Measurements from ENCODE around the gene DCUN1D5.

Gene DCUN1D5

GRCh38 chr11:103091801-103092524, at the start of gene DCUN1D5:
Gene DCUN1D5 (minus strand): TSS chr11:103092160. CDS start chr11:103091872, 288 bp downstream.
- Mint-ChIP-seq H3K4me3 (peak within 1 kb of the TSS; percentile 93 to 97), H3K4me1 (peaks cover 3 to 23% of the 10 kb centered on the region in 2 donors), H3K27me3 (peaks cover 18 to 24% of the 10 kb centered on the region in 2 donors), H3K36me3 (peaks cover 2 to 4% of the 10 kb centered on the region in 2 donors), H3K9me3 (no peaks in the 10 kb centered on the region), H3K27ac (peak within 1 kb of the TSS; percentile 96)
- peak; percentile 99 to 100 for ATAC-seq (replicated peaks)
- DNase-seq: peak; percentile 93

DNA sequence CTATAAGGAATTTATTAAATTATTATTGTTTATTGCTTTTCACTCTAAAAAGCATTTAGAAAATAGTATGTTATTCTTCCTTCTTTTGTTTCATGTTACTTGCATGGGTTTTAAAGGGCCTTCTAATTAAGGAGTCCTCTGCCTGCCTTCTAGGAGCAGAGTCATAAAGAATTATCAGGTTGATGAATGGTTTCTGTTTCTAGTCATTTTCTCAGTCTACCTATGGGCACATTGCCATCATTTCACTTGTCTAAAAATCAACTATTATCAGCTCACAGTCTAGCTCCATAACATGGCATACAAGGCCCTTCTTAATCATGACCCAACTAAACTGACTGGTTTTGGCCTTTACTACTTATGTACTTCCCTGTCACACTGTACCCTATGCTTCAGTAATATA, 33.5 kb upstream of the DCUN1D5 start:
- Mint-ChIP-seq H3K4me1 (no peaks in the 10 kb centered on the region), H3K4me3 (no peak overlapping the region), H3K36me3 (no peaks in the 10 kb centered on the region), H3K27me3 (no peaks in the 10 kb centered on the region), H3K9me3 (no peaks in the 10 kb centered on the region), H3K27ac (no peak overlapping the region)
- DNase-seq (no peak), ATAC-seq (replicated peaks) (no peak)

DNA sequence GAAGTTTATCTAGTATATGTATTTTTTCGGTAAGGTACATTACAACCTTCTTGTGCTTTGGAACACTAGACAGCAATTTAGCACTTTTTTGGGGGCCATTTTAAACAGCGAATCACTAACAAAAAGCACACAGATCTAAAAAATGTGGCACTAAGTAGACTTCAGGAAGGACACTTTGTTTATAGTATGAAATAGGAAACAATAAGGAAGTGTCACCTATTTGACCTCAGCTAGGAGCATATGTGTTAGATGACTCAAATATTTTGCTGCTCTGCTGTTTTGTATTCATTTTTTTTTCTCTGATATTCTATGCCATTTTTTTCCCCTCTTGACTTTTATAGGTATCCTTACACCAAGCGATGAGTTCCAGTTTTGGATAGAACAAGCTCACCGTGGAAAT, 22.9 kb upstream of the DCUN1D5 start:
- no peak overlapping the region for H3K4me3 Mint-ChIP-seq
- ATAC-seq (replicated peaks) (no peak), DNase-seq (no peak)
- H3K4me1 Mint-ChIP-seq: peaks cover 0 to under 1% of the 10 kb centered on the region in 2 donors
- no peak overlapping the region for H3K27ac Mint-ChIP-seq
- H3K36me3 Mint-ChIP-seq: no peaks in the 10 kb centered on the region
- no peaks in the 10 kb centered on the region for H3K9me3 Mint-ChIP-seq
- H3K27me3 Mint-ChIP-seq: no peaks in the 10 kb centered on the region

GRCh38 chr11:103112364-103112763, 20.4 kb upstream of the DCUN1D5 start:
- DNase-seq: no peak
- ATAC-seq (replicated peaks): no peak
- no peaks in the 10 kb centered on the region for H3K27me3 Mint-ChIP-seq
- peaks cover 5 to 9% of the 10 kb centered on the region in 2 donors for H3K4me1 Mint-ChIP-seq
- H3K27ac Mint-ChIP-seq: no peak overlapping the region
- H3K9me3 Mint-ChIP-seq: no peaks in the 10 kb centered on the region
- no peaks in the 10 kb centered on the region for H3K36me3 Mint-ChIP-seq
- no peak overlapping the region for H3K4me3 Mint-ChIP-seq

DNA sequence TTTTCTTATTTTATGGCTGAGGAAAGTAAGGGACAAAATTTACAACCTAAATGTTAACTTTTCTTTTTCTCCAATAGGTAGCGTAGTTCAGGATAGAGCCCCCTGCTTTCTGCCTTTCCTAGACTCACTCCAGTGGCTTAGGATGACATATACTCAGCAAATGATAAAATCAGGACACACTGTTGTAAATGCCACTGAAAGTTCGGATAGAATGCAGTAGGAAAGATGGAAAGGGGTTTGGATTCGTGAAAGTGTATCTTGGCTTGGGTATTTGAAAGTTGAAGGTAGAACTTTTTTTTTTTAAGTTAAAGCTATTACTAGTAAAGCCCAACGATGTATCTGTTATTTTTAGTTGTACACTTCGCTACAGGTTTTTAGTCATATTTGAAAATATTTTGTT, 19.4 kb upstream of the DCUN1D5 start:
- Mint-ChIP-seq H3K27me3 (no peaks in the 10 kb centered on the region), H3K36me3 (no peaks in the 10 kb centered on the region), H3K9me3 (no peaks in the 10 kb centered on the region), H3K4me1 (peaks cover 5 to 9% of the 10 kb centered on the region in 2 donors), H3K4me3 (no peak overlapping the region), H3K27ac (no peak overlapping the region)
- ATAC-seq (replicated peaks) (no peak), DNase-seq (no peak)

GRCh38 chr11:103110391-103110790, 18.4 kb upstream of the DCUN1D5 start:
- Mint-ChIP-seq H3K36me3 (no peaks in the 10 kb centered on the region), H3K27ac (no peak overlapping the region), H3K27me3 (no peaks in the 10 kb centered on the region), H3K4me3 (no peak overlapping the region), H3K4me1 (peaks cover 5 to 9% of the 10 kb centered on the region in 2 donors), H3K9me3 (no peaks in the 10 kb centered on the region)
- ATAC-seq (replicated peaks): no peak
- no peak for DNase-seq

DNA sequence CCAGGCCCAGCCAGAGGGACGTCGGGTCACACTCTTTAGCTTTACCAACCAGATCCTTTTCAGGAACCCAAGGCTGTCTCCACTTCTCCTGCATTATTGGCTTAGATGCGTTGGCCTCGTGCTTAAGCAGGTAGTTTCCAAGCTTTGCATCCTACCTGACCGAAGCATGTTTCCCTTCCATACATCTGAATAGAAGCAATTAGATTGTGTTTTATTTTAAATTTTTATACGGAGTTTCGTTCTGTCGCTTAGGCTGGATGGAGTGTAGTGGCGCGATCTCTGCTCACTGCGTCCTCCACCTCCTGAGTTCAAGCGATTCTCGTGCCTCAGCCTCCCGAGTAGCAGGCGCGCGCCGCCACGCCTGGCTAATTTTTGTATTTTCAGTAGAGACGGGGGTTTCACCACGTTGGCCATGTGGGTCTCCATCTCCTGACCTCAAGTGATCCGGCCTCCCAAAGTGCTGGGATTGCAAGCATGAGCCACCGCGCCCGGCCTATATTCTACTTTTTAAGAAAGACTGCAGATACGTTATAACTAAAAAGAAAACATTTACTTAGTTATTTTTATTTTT, 17.9 kb upstream of the DCUN1D5 start:
- DNase-seq: no peak

DNA sequence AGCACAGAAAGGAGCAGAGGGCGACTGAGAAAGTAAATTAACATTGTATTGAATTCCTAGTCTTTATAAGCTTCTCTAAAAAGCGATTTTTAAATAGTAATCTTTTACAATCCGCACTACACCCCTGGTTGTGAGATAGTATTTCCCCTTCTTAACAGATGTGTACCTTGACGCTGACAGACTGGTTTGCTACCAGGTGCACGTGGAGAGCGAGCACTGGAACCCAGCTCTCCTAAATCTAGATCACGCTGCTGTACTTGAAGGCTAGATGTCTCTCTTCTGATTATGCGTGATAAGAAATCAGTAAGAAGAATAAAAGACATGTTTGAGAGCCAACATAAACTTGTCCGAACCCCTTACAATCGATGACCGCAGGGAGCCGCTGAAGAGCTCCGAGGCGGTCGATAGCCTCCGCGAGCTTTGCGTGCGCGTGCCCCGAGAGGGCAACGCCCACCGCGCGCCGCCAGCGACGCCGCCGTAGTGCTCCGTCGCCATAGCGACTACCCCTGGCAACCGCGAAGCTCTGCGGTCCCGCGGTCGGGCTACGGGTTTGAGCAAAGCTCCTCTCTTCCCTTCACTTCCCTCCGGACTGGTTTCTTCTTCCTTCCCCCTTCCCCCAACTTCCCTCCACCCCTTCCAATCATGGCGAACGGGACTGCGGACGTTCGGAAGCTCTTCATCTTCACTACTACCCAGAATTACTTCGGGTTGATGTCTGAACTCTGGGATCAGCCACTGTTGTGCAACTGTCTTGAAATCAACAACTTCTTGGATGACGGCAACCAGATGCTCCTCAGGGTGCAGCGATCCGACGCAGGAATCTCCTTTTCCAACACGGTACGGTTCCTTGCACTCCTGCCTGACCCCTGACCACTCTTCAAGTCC, 17.2 kb upstream of the DCUN1D5 start, which contains the start of gene DYNC2H1:
Gene DYNC2H1 (plus strand): TSS at position 494 of the 885 bp plus-strand sequence. CDS start 149 bp downstream, at position 643.
- Mint-ChIP-seq H3K4me1 (peaks cover 5 to 9% of the 10 kb centered on the region in 2 donors), H3K36me3 (no peaks in the 10 kb centered on the region), H3K27ac (peak within 1 kb of the TSS; percentile 83), H3K4me3 (peak within 1 kb of the TSS; percentile 92 to 97), H3K9me3 (no peaks in the 10 kb centered on the region), H3K27me3 (peaks cover 0 to 7% of the 10 kb centered on the region in 2 donors)
- ATAC-seq (replicated peaks): peak; percentile 97 to 98
- DNase-seq: peak; percentile 82

More for the DNA sequence above, 17.9 kb upstream of the DCUN1D5 start:
- H3K4me3 Mint-ChIP-seq: peak overlapping the region; percentile 92 to 97
- peak overlapping the region; percentile 83 for H3K27ac Mint-ChIP-seq
- peaks cover 5 to 9% of the 10 kb centered on the region in 2 donors for H3K4me1 Mint-ChIP-seq
- H3K27me3 Mint-ChIP-seq: peaks cover 0 to under 1% of the 10 kb centered on the region in 2 donors
- H3K36me3 Mint-ChIP-seq: no peaks in the 10 kb centered on the region
- no peaks in the 10 kb centered on the region for H3K9me3 Mint-ChIP-seq
- peak; percentile 40 to 47 for ATAC-seq (replicated peaks)

- Mint-ChIP-seq H3K4me1 (peaks cover 3 to 5% of the 10 kb centered on the region in 2 donors), H3K27me3 (peaks cover 44 to 58% of the 10 kb centered on the region in 2 donors)
Observed at GRCh38 chr11:103097279-103097678, 5.3 kb upstream of the DCUN1D5 start.

GRCh38 chr11:103091064-103091800, 728 bp downstream of the DCUN1D5 start:
- DNase-seq: peak; percentile 25
- peak overlapping the region; percentile 96 for H3K27ac Mint-ChIP-seq
- H3K9me3 Mint-ChIP-seq: no peaks in the 10 kb centered on the region
- peak overlapping the region; percentile 93 to 97 for H3K4me3 Mint-ChIP-seq
- H3K27me3 Mint-ChIP-seq: peaks cover 10 to 16% of the 10 kb centered on the region in 2 donors
- ATAC-seq (replicated peaks): peak; percentile 71 to 72
- H3K36me3 Mint-ChIP-seq: peaks cover 5 to 8% of the 10 kb centered on the region in 2 donors
- peaks cover 6 to 23% of the 10 kb centered on the region in 2 donors for H3K4me1 Mint-ChIP-seq

More at GRCh38 chr11:103097279-103097678, 5.3 kb upstream of the DCUN1D5 start:
- Mint-ChIP-seq H3K4me3 (no peak overlapping the region), H3K9me3 (no peaks in the 10 kb centered on the region), H3K36me3 (no peaks in the 10 kb centered on the region), H3K27ac (no peak overlapping the region)
- ATAC-seq (replicated peaks) (no peak), DNase-seq (no peak)

DNA sequence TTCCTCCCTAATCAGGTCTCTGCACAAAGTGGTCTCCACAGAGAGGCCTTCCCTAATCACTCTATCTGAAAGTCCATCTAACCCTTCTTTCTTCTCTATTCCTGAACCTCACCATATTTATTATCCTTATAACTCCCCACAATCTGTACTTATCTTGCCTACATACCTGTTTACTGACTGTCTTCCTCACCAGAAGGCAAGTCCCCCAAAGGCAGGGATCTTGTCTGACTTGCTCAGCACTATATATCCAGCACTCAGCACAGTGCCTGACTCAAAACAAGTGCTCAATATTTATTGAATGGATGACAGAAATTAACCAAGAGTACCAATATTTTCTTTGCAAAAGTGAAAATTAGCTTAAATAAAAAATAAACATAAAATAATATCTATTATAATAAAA, 5.5 kb downstream of the DCUN1D5 start:
- Mint-ChIP-seq H3K27me3 (no peaks in the 10 kb centered on the region), H3K9me3 (no peaks in the 10 kb centered on the region), H3K36me3 (peaks cover 5 to 8% of the 10 kb centered on the region in 2 donors), H3K4me3 (no peak overlapping the region), H3K27ac (peak overlapping the region; percentile 15), H3K4me1 (peaks cover 2 to 16% of the 10 kb centered on the region in 2 donors)
- DNase-seq (no peak), ATAC-seq (replicated peaks) (no peak)

GRCh38 chr11:103085758-103086365, 6.1 kb downstream of the DCUN1D5 start:
- peaks cover 5 to 8% of the 10 kb centered on the region in 2 donors for H3K36me3 Mint-ChIP-seq
- H3K9me3 Mint-ChIP-seq: no peaks in the 10 kb centered on the region
- H3K4me3 Mint-ChIP-seq: no peak overlapping the region
- no peaks in the 10 kb centered on the region for H3K27me3 Mint-ChIP-seq
- peaks cover 2 to 13% of the 10 kb centered on the region in 2 donors for H3K4me1 Mint-ChIP-seq
- DNase-seq (no peak), ATAC-seq (replicated peaks) (no peak)
- no peak overlapping the region for H3K27ac Mint-ChIP-seq

DNA sequence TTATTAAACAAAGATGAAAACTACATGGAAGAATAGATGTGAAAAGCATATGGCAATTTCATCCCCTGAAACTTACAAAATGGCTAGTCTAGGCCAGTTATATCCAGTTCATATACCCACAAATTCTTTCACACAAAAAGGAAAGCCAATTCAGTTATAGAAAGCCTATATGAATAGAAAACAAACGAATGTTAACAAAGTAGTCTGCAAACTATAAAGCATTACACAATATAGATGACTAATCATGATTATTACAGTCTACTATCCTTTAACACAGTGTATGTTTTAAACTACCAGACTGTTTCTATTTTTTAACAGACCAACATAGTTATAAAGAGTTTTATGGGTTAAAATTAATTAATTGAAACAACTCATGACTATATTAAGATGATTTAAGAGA, 12.1 kb downstream of the DCUN1D5 start:
- no peak overlapping the region for H3K27ac Mint-ChIP-seq
- H3K4me1 Mint-ChIP-seq: peaks cover 5 to 14% of the 10 kb centered on the region in 2 donors
- no peaks in the 10 kb centered on the region for H3K9me3 Mint-ChIP-seq
- no peak overlapping the region for H3K4me3 Mint-ChIP-seq
- H3K36me3 Mint-ChIP-seq: peaks cover 33 to 41% of the 10 kb centered on the region in 2 donors
- no peak for DNase-seq
- no peak for ATAC-seq (replicated peaks)
- no peaks in the 10 kb centered on the region for H3K27me3 Mint-ChIP-seq

All from stimulated activated naive B cell treated with anti-CD40 and anti-IgM and Interleukin-4, amounts not matched to agents 10 μg/mL and 1 μg/mL and 100 μg/mL, for 72 hours (primary cell).